Measurements from ENCODE around the gene GRID2IP.

The GRID2IP gene

GRCh38 chr7:6500691-6501090 is 50.6 kb downstream of the GRID2IP start:
- TF ChIP-seq, protein P1, sequence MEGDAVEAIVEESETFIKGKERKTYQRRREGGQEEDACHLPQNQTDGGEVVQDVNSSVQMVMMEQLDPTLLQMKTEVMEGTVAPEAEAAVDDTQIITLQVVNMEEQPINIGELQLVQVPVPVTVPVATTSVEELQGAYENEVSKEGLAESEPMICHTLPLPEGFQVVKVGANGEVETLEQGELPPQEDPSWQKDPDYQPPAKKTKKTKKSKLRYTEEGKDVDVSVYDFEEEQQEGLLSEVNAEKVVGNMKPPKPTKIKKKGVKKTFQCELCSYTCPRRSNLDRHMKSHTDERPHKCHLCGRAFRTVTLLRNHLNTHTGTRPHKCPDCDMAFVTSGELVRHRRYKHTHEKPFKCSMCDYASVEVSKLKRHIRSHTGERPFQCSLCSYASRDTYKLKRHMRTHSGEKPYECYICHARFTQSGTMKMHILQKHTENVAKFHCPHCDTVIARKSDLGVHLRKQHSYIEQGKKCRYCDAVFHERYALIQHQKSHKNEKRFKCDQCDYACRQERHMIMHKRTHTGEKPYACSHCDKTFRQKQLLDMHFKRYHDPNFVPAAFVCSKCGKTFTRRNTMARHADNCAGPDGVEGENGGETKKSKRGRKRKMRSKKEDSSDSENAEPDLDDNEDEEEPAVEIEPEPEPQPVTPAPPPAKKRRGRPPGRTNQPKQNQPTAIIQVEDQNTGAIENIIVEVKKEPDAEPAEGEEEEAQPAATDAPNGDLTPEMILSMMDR (conservative IDR thresholded peaks at IDR 0.05), result no peak

DNA sequence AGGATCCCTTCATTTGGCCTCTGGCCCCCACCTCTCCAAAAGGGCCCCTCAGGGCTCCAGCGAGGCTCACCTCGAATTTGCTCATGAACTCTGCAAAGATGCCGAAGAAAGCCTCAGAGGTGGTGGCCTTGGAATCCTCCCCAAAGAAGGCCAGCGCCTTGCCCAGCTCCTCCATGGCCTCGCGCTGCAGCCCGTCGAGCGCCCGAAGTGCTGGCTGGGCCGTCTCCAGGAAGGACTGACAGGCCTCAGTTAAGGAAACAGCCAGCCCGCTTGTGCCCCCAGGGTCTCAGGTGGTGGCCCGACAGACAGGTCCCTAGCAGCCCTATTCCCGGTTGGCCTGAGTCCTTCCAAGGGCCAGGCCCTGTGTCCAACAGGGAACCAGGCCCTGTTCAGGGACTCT is 53.3 kb downstream of the GRID2IP start:
- TF ChIP-seq, protein P1 (conservative IDR thresholded peaks at IDR 0.05), result no peak
- H3K27ac ChIP-seq, result no peak overlapping the region

More at GRCh38 chr7:6500691-6501090, 50.6 kb downstream of the GRID2IP start:
- H3K27ac ChIP-seq, result no peak overlapping the region

- H3K27ac ChIP-seq, result no peak overlapping the region
- TF ChIP-seq, protein P1 (conservative IDR thresholded peaks at IDR 0.05), result no peak
These were observed 53.7 kb downstream of the GRID2IP start for GRCh38 chr7:6497637-6497905.

DNA sequence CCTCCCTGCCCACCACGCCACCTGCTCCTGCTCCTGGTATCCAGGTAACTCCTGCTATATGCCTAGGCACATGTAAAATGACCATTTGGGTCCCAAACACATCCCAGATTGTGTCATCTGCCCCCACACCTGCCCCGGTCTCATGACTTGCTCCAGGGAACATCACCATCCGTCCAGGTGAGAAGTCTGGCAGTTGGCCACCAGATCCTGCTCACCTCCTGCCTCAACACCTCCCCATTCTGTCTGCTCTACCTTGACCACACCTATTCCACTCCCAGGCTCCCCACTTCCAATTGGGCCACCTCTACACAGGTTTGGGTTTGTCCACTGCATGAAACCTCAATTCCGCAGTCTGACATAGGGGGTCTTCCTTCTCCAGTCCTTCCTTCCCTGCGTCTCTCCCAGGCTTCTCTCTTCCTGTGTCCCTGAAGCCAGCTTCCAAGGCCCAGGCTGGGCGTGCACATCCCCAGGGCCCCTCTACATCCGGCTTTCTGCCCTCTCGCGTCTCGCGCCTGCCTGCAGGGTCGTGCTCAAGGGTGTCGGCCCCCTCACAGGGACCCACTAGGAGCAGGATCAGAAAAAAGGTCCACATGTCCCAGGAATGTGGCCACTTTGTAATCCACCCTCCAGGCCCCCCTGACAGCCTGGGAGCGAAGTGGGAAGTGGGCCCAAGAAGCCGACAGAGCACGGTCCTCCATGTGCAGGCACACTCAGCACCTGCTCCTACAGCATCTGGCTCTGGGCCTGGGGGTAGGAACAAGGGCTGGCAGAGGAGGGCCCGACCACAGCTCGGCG is 54.2 kb downstream of the GRID2IP start:
- TF ChIP-seq, protein P1 (conservative IDR thresholded peaks at IDR 0.05), result no peak
- H3K27ac ChIP-seq, result no peak overlapping the region

DNA sequence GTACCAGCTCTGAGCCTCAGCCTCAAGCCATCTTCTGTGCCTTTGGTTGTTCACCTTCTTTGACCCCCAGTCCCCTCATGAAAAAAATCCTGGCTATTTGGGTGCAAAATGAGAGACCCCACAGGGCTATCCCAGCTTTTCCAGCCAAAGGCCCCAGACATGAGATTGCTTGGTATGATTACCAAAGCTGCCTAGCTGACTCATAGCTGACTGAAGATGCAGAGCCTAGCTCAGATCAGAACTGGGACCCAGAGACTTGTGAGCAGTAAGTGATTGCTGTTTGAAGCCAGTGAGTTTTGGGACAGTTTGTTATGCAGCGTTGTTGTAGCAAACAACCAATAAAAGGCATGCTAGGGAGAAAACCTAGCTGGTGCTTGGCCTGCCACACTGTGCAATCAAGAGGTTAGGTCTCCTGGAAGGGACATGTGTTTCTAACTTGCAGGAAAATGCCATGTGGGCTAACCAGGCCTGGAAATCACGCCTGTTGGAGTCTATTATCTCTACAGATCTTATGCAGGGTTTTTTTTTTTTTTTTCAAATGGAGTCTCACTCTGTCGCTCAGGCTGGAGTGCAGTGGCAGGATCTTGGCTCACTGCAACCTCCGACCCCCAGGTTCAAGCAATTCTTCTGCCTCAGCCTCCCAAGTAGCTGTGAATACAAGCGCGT is 55.5 kb downstream of the GRID2IP start:
- no peak overlapping the region for H3K27ac ChIP-seq
- TF ChIP-seq, protein P1 (conservative IDR thresholded peaks at IDR 0.05), result no peak

DNA sequence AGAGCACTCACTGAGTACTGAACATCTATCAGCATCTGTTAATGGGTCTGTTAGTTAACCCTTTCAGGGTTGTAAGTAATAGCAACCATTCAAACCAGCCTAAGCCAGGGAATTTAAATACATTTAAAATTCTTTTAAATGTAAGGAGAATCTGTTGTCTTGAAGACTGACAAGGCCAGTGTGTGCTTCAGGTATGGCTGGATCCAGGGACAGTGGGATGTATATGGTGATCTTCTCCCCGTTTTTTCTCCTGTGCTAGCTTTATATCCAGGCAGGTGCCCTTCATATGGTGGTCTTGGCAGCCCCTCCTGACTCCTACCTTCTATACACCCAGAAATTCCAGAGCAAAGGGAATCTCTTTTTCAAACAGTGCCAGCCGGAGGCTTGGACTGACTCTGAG is 56.9 kb downstream of the GRID2IP start:
- TF ChIP-seq, protein P1 (conservative IDR thresholded peaks at IDR 0.05), result no peak
- H3K27ac ChIP-seq, result no peak overlapping the region

- TF ChIP-seq, protein P1 (conservative IDR thresholded peaks at IDR 0.05), result no peak
- no peak overlapping the region for H3K27ac ChIP-seq
These were observed 60.1 kb downstream of the GRID2IP start for GRCh38 chr7:6491194-6491593.
